GM23248 (cell line): ENCODE measurements around the gene NOC2L. TPM values are rescaled to one million over a fixed set of nuclear protein-coding genes. Genes with fewer than 3 reads are reported as not detected.

Experiments used
- DNase-seq: peaks from one replicate; pipeline ENCODE4 v3.0.0-alpha.2; 2015
- H2AFZ ChIP-seq: fragments of 200-600 bp; sonication (generic); 2 replicates; pipeline ENCODE4 v1.6.1; 2016; ENCODE audit warnings: antibody characterized with exemption
- H3F3A ChIP-seq: fragments of 200-600 bp; sonication (generic); 2 replicates; pipeline ENCODE4 v1.6.1; 2016; ENCODE audit warnings: mild to moderate bottlenecking, antibody characterized with exemption, mixed run types; ENCODE audit not compliant: insufficient read depth
- H3K27ac ChIP-seq: fragments of 200-600 bp; sonication (generic); 2 replicates; pipeline ENCODE4 v1.5.1; 2016; ENCODE audit warnings: mild to moderate bottlenecking
- H3K27me3 ChIP-seq: fragments of 200-600 bp; sonication (generic); replicated peaks from 2 replicates; pipeline ENCODE4 v1.6.1; 2016; ENCODE audit warnings: mild to moderate bottlenecking; ENCODE audit not compliant: insufficient read depth
- H3K36me3 ChIP-seq: fragments of 200-600 bp; sonication (generic); 2 replicates; pipeline ENCODE4 v1.6.1; 2016; ENCODE audit warnings: low read depth, mild to moderate bottlenecking
- H3K4me1 ChIP-seq: fragments of 200-600 bp; sonication (generic); 2 replicates; pipeline ENCODE4 v1.6.1; 2016; ENCODE audit warnings: mild to moderate bottlenecking; ENCODE audit not compliant: insufficient read depth
- H3K4me2 ChIP-seq: fragments of 200-600 bp; sonication (generic); one replicate; pipeline ENCODE4 v1.6.1; 2016; ENCODE audit warnings: mild to moderate bottlenecking; ENCODE audit not compliant: unreplicated experiment
- H3K4me3 ChIP-seq: fragments of 200-600 bp; sonication (generic); 2 replicates; pipeline ENCODE4 v1.5.1; 2016; ENCODE audit warnings: mild to moderate bottlenecking
- H3K79me2 ChIP-seq: fragments of 200-600 bp; sonication (generic); 2 replicates; pipeline ENCODE4 v1.6.1; 2016; ENCODE audit warnings: mild to moderate bottlenecking; ENCODE audit not compliant: insufficient read depth
- H3K9ac ChIP-seq: fragments of 200-600 bp; sonication (generic); 2 replicates; pipeline ENCODE4 v1.6.1; 2016; ENCODE audit warnings: mild to moderate bottlenecking
- H3K9me2 ChIP-seq: fragments of 200-600 bp; sonication (generic); 2 replicates; pipeline ENCODE4 v1.6.1; 2016; ENCODE audit warnings: mixed run types, mild to moderate bottlenecking, moderate library complexity; ENCODE audit not compliant: insufficient read depth
- H3K9me3 ChIP-seq: fragments of 200-600 bp; sonication (generic); one replicate; pipeline ENCODE4 v1.6.1; 2017; ENCODE audit warnings: low read depth
- H4K20me1 ChIP-seq: fragments of 200-600 bp; sonication (generic); 2 replicates; pipeline ENCODE4 v1.6.0; 2016; ENCODE audit not compliant: insufficient read depth
- EZH2 ChIP-seq: fragments of 200-600 bp; sonication (generic); IDR thresholded peaks from 2 replicates; pipeline ENCODE4 v1.6.1; 2018; ENCODE audit warnings: antibody characterized with exemption, mild to moderate bottlenecking; ENCODE audit not compliant: insufficient read depth, poor library complexity, severe bottlenecking
- EZH2phosphoT487 ChIP-seq: fragments of 200-600 bp; sonication (generic); IDR thresholded peaks from 2 replicates; pipeline ENCODE4 v1.6.1; 2018; ENCODE audit warnings: antibody characterized with exemption, moderate library complexity, mild to moderate bottlenecking, low read depth; ENCODE audit not compliant: insufficient read depth
- WGBS, 2 experiments: methylation state at CpG; one replicate each; pipeline ENCODE4 v1.1.6; 2015 to 2017; ENCODE audit warnings: low lambda C conversion rate in 2 of 2, low coverage in 1 of 2; ENCODE audit errors: missing lambda C conversion rate in 2 of 2; 5-methylcytosine and 5-hydroxymethylcytosine counted together
- in situ Hi-C: fragments of 300-500 bp; cut with MboI; formaldehyde crosslinking; loops from 2 replicates; pipeline ENCODE4 v1.15.0; 2020
- polyA plus RNA-seq: library from polyadenylated mRNA; unstranded; fragments of >200 nt; fragmentation: Nextera tagmentation; extraction: Ambion mirVana; gene quantifications from 2 replicates; pipeline ENCODE4 v1.2.1, GENCODE V29; 2016
- total RNA-seq: library from RNA; depleted of rRNA; stranded (reverse); fragments of >200 nt; shearing (Covaris generic); gene quantifications from 2 replicates; pipeline ENCODE4 v1.2.3, GENCODE V29; 2014

NOC2L gene
- total and polyA plus RNA-seq, 2 experiments from 2014 or later: 64.0 to 67.3 TPM

- Histone ChIP-seq H3K9me3 (no peaks in the 10 kb centered on the region), H2AFZ (no peak overlapping the region), H3K4me3 (no peak overlapping the region), H3K4me1 (no peaks in the 10 kb centered on the region), H3K4me2 (no peak overlapping the region), H3F3A (no peaks in the 10 kb centered on the region), H3K27me3 (no peaks in the 10 kb centered on the region), H3K36me3 (no peaks in the 10 kb centered on the region), H3K9me2 (no peaks in the 10 kb centered on the region), H3K9ac (no peak overlapping the region), H3K27ac (no peak overlapping the region), H4K20me1 (no peaks in the 10 kb centered on the region), H3K79me2 (no peaks in the 10 kb centered on the region)
- no peak for DNase-seq
- in situ Hi-C loops: no loop called here
- TF ChIP-seq EZH2: no peak
- TF ChIP-seq EZH2phosphoT487: no peak
- 78 to 82% methylated on average over 19 to 28 of the region's 28 CpGs for WGBS, 2 experiments
Measured at GRCh38 chr1:973459-974292, 14.6 kb upstream of the NOC2L start.

DNA sequence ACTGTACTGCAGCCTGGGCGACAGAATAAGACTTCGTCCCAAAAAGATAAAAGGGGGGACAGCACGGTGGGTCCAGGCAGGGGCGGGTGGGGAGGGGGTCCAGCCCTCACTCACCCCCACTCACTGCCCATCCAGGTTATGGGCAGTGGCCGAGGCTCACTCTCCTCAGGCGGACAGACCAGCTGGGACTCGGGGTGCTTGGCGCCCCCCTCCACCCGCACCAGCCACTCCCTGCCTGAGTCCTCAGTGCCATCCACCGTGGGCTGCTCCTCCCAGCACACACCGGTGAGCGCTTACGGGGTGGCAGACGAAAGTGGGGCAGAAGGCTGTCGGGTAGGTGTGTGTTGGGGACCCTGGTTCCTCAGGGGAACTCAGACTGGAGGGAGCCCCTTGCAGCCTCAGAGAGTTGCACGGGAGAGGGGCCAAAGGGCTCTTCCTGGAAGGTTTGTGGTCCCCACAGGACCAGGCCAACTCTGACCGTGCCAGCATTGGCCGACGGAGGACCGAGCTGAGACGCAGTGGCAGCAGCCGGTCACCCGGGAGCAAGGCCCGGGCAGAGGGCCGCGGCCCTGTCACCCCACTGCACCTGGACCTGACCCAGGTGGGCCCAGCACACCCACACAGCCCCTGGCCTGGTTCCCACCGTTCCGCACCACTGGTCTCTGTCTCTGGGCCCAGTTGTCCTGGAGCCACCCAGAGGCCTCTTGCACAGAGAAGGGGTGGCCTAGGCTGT, 13.8 kb upstream of the NOC2L start:
- Histone ChIP-seq H3K4me3 (no peak overlapping the region), H3K27me3 (no peaks in the 10 kb centered on the region), H2AFZ (no peak overlapping the region), H4K20me1 (no peaks in the 10 kb centered on the region), H3K27ac (no peak overlapping the region), H3K4me1 (no peaks in the 10 kb centered on the region), H3K79me2 (no peaks in the 10 kb centered on the region), H3K9me3 (no peaks in the 10 kb centered on the region), H3K9me2 (no peaks in the 10 kb centered on the region), H3K9ac (no peak overlapping the region), H3F3A (no peaks in the 10 kb centered on the region), H3K36me3 (no peaks in the 10 kb centered on the region), H3K4me2 (no peak overlapping the region)
- 85 to 89% methylated on average over 28 of the region's 28 CpGs for WGBS, 2 experiments
- no peak for DNase-seq
- in situ Hi-C loops: no loop called here
- TF ChIP-seq EZH2phosphoT487 (no peak), EZH2 (no peak)

DNA sequence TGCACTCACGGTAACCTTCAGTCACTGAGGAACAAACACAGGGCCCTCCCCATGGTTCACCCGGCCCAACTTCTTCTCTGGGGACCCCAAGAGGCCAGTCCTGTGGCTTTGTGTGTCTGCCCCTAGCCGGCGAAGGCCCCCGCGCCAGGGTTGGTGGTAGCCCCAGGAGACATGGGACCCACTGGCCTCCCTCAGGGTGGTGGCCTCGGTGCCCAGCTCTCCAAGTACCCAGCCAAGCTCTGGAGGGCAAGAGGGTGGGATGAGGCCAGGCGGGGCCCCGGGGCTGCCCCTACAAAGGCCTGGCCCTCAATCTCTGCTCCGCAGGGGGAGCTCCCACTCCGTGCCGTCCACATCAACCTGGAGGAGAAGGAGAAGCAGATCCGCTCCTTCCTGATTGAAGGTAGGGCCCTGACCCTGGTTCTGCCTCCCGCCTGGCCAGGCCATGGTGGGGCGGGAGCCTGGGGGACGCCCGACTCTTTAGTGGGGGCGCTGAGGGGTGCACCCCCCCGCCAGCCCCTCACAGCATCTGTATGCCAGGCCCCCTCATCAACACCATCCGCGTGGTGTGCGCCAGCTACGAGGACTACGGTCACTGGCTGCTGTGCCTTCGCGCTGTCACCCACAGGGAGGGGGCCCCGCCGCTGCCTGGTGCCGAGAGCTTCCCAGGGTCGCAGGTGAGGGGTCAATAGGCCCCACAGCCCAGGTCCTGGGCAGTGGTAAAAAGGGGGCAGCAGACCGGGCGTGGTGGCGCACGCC, 12.9 kb upstream of the NOC2L start:
- H3K36me3 ChIP-seq: no peaks in the 10 kb centered on the region
- no peaks in the 10 kb centered on the region for H3K9me3 ChIP-seq
- no peaks in the 10 kb centered on the region for H4K20me1 ChIP-seq
- H3F3A ChIP-seq: no peaks in the 10 kb centered on the region
- H3K27me3 ChIP-seq: no peaks in the 10 kb centered on the region
- no peak overlapping the region for H2AFZ ChIP-seq
- no peaks in the 10 kb centered on the region for H3K4me1 ChIP-seq
- in situ Hi-C loops: no loop called here
- no peaks in the 10 kb centered on the region for H3K9me2 ChIP-seq
- no peak for DNase-seq
- TF ChIP-seq EZH2 (no peak), EZH2phosphoT487 (no peak)
- H3K4me2 ChIP-seq: no peak overlapping the region
- H3K9ac ChIP-seq: no peak overlapping the region
- WGBS, 2 experiments: 84 to 91% methylated on average over 27 to 33 of the region's 34 CpGs
- H3K79me2 ChIP-seq: no peaks in the 10 kb centered on the region
- no peak overlapping the region for H3K4me3 ChIP-seq
- no peak overlapping the region for H3K27ac ChIP-seq

GRCh38 chr1:970973-971730, 12.1 kb upstream of the NOC2L start:
- in situ Hi-C loops: no loop called here
- Histone ChIP-seq H3K4me2 (no peak overlapping the region), H3K9ac (no peak overlapping the region), H3K4me1 (0 out of 2 replicates have a peak, but pooled peaks cover 3% of the 10 kb centered on the region), H3K36me3 (no peaks in the 10 kb centered on the region), H3F3A (no peaks in the 10 kb centered on the region), H3K79me2 (no peaks in the 10 kb centered on the region), H3K9me2 (no peaks in the 10 kb centered on the region), H3K4me3 (no peak overlapping the region), H2AFZ (no peak overlapping the region), H4K20me1 (no peaks in the 10 kb centered on the region), H3K27ac (no peak overlapping the region), H3K9me3 (no peaks in the 10 kb centered on the region), H3K27me3 (no peaks in the 10 kb centered on the region)
- DNase-seq: no peak
- WGBS, 2 experiments: 58 to 67% methylated on average over 19 to 39 of the region's 42 CpGs
- no peak for TF ChIP-seq EZH2phosphoT487
- TF ChIP-seq EZH2: no peak
